CD8-positive, alpha-beta memory T cell (primary cell): ENCODE data around the gene SCLY. TPM values are rescaled to one million over a fixed set of nuclear protein-coding genes. Genes with fewer than 3 reads are reported as not detected.
"Not testable (repeated sequence)": the region's sequence is repeated elsewhere in the genome, so short reads cannot be mapped to it uniquely, and the experiment has no call there.

Source experiments
- CTCF ChIA-PET: fragments of 350-600 bp; sonication (Branson Sonifier 250); formaldehyde crosslinking; loops from one replicate; lab custom pipeline; 2021; ENCODE audit warnings: antibody characterized with exemption; lab: Charles Lee
- POLR2A ChIA-PET: fragments of 350-600 bp; sonication (Branson Sonifier 250); formaldehyde crosslinking; loops from one replicate; lab custom pipeline; 2021; ENCODE audit warnings: antibody characterized with exemption; lab: Charles Lee
- DNase-seq, 5 donors: peaks; one replicate each; pipeline versions ENCODE4 v3.0.0 to v3.0.0-alpha.2; 2020 to 2022; ENCODE audit warnings: mixed read lengths in 1 of 5
- H3K27ac ChIP-seq: one replicate; pipeline ENCODE4 v1.7.0; 2013; ENCODE audit warnings: low read depth, mild to moderate bottlenecking, low read length, moderate library complexity
- H3K27me3 ChIP-seq: 2 replicates; pipeline ENCODE4 v1.7.0; 2013; ENCODE audit warnings: low read length, mild to moderate bottlenecking; ENCODE audit not compliant: insufficient read depth, poor library complexity, severe bottlenecking
- H3K36me3 ChIP-seq: 2 replicates; pipeline ENCODE4 v1.7.0; 2013; ENCODE audit warnings: mild to moderate bottlenecking, low read length, moderate library complexity; ENCODE audit not compliant: insufficient read depth
- H3K4me1 ChIP-seq: 2 replicates; pipeline ENCODE4 v1.7.0; 2013; ENCODE audit warnings: mild to moderate bottlenecking, low read length, moderate library complexity; ENCODE audit not compliant: insufficient read depth
- H3K4me3 ChIP-seq: 2 replicates; pipeline ENCODE4 v1.7.0; 2013; ENCODE audit warnings: mild to moderate bottlenecking, low read length
- H3K9me3 ChIP-seq: 2 replicates; pipeline ENCODE4 v1.7.0; 2013; ENCODE audit warnings: mild to moderate bottlenecking, low read length
- H3K27ac Mint-ChIP-seq, 8 donors: one replicate each; pipeline ENCODE4 v1.8.0; 2020 to 2021; ENCODE audit warnings: mixed read lengths in 8 of 8, mild to moderate bottlenecking in 6 of 8, inconsistent platforms in 3 of 8, moderate library complexity in 3 of 8
- H3K27me3 Mint-ChIP-seq, 2 donors: one replicate each; pipeline ENCODE4 v1.8.0; 2020 to 2021; ENCODE audit warnings: mixed read lengths in 2 of 2, mild to moderate bottlenecking in 1 of 2, moderate library complexity in 1 of 2
- H3K36me3 Mint-ChIP-seq, 3 donors: one replicate each; pipeline ENCODE4 v1.8.0; 2020 to 2021; ENCODE audit warnings: mixed read lengths in 3 of 3, inconsistent platforms in 1 of 3, mild to moderate bottlenecking in 1 of 3
- H3K4me1 Mint-ChIP-seq, 3 donors: one replicate each; pipeline ENCODE4 v1.8.0; 2020 to 2021; ENCODE audit warnings: mixed read lengths in 3 of 3, inconsistent platforms in 1 of 3, mild to moderate bottlenecking in 1 of 3
- H3K4me3 Mint-ChIP-seq, 7 donors: one replicate each; pipeline ENCODE4 v1.8.0; 2020 to 2021; ENCODE audit warnings: mixed read lengths in 7 of 7, mild to moderate bottlenecking in 6 of 7, moderate library complexity in 4 of 7, inconsistent platforms in 2 of 7
- H3K9me3 Mint-ChIP-seq, 5 donors: one replicate each; pipeline ENCODE4 v1.8.0; 2020 to 2022; ENCODE audit warnings: mixed read lengths in 5 of 5, mild to moderate bottlenecking in 3 of 5, moderate library complexity in 2 of 5, inconsistent platforms in 1 of 5
- polyA plus RNA-seq: library from polyadenylated mRNA; unstranded; fragments of 300-500 nt; fragmentation: Illumina TruSeq; gene quantifications from one replicate; pipeline ENCODE4 v1.2.3, GENCODE V29; 2021
- total RNA-seq, 2 experiments: library from RNA; stranded (reverse); gene quantifications; one replicate each; pipeline ENCODE4 v1.2.3, GENCODE V29; 2021

Gene SCLY
- total and polyA plus RNA-seq, 3 experiments from 2014 or later = 16.1 to 70.5 (median 64.8) TPM

DNA sequence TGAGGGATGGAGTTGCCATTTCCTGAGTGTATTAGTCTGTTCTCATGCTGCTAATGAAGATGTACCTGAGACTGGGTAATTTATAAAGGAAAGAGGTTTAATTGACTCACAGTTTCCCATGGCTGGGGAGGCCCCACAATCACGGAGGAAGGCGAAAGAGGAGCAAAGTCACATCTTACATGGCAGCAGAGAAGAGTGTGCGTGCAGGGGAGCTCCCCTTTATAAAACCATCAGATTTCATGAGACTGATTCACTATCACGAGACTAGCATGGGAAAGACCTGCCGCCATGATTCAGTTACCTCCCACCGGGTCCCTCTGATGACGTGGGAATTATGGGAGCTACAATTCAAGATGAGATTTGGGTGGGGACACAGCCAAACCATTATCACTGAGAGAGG lies 5.9 kb downstream of the SCLY start:
- H3K4me1 ChIP-seq = peaks cover 38% of the 10 kb centered on the region
- H3K9me3 Mint-ChIP-seq, H3K27ac ChIP-seq, CTCF ChIA-PET, H3K27me3 Mint-ChIP-seq, H3K4me3 Mint-ChIP-seq, H3K27me3 ChIP-seq, H3K9me3 ChIP-seq, POLR2A ChIA-PET, H3K36me3 ChIP-seq, H3K4me3 ChIP-seq, DNase-seq: not testable (repeated sequence)
- H3K27ac Mint-ChIP-seq = peak overlapping the region in 1 of 8 donors; percentile 32
- peaks cover 42 to 78% (median 62%) of the 10 kb centered on the region in 3 donors for H3K4me1 Mint-ChIP-seq
- H3K36me3 Mint-ChIP-seq = peaks cover 8 to 41% (median 12%) of the 10 kb centered on the region in 3 donors

DNA sequence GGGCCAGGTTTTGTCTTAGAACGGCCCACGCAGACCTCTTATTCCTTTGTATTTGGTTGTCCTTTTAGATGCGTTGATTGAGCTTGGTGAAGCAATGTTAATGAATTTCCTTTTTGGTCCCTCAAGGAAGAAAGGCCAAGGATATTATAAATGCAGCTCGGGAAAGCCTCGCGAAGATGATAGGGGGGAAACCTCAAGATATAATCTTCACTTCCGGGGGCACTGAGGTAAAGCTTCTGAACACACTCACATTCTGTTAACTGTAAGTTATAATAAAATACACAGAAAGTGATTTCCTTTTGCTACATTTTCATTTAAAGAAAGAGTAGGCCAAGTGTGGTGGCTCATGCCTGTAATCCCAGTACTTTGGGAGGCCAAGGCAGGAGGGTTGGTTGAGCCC lies 7.1 kb downstream of the SCLY start:
- Histone ChIP-seq H3K36me3 (peaks cover 6% of the 10 kb centered on the region), H3K4me1 (peaks cover 33% of the 10 kb centered on the region), H3K9me3 (no peaks in the 10 kb centered on the region), H3K27ac (no peak overlapping the region), H3K4me3 (no peak overlapping the region), H3K27me3 (no peaks in the 10 kb centered on the region)
- H3K4me1 Mint-ChIP-seq = peaks cover 35 to 79% (median 65%) of the 10 kb centered on the region in 3 donors
- ChIA-PET POLR2A (no interaction called here), CTCF (interaction anchor here (0.9 kb wide), 1 partner anchor 139 kb away, joined by 3 read pairs; no protein-coding TSS in a partner anchor)
- no peaks in the 10 kb centered on the region for H3K9me3 Mint-ChIP-seq
- peak in 1 of 5 donors; percentile 20 for DNase-seq
- H3K27ac Mint-ChIP-seq = peak overlapping the region in 7 of 8 donors; percentile 9 to 74 (median 61)
- peaks cover 12 to 53% (median 19%) of the 10 kb centered on the region in 3 donors for H3K36me3 Mint-ChIP-seq
- no peaks in the 10 kb centered on the region for H3K27me3 Mint-ChIP-seq
- peak overlapping the region in 5 of 7 donors; percentile 4 to 52 (median 20) for H3K4me3 Mint-ChIP-seq

DNA sequence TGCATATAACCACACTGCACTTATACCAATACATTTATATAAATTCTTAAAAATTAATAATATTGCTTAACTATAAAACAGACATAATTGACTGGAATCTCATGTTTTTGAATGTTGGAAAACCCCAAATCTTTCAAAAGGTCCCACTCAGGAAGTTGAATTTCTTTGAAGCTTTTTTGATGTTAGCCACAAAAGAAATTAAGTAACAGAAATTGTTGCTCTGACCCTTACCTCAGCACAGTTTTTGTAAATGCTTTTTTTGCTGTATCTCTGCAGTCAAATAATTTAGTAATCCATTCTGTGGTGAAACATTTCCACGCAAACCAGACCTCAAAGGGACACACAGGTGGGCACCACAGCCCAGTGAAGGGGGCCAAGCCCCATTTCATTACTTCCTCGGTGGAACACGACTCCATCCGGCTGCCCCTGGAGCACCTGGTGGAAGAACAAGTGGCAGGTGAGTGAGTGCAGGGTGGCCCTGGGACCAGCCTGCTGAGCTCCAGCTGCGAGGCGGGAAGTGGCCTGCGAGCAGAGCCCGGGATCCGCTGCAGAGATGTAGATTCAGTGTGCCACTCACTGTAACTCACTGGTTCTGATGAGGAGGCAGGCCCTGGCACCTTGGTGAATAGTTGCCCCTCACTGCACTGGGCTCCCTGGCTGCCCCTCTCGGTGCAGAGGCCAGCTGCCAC lies 8.4 kb downstream of the SCLY start:
- Mint-ChIP-seq H3K27ac (peak overlapping the region; percentile 68 to 92 (median 85)), H3K4me1 (peaks cover 35 to 70% (median 62%) of the 10 kb centered on the region in 3 donors), H3K9me3 (no peaks in the 10 kb centered on the region), H3K4me3 (peak overlapping the region; percentile 33 to 76 (median 71)), H3K27me3 (no peaks in the 10 kb centered on the region), H3K36me3 (peaks cover 14 to 60% (median 21%) of the 10 kb centered on the region in 3 donors)
- H3K4me3 ChIP-seq = no peak overlapping the region
- no peaks in the 10 kb centered on the region for H3K27me3 ChIP-seq
- ChIA-PET CTCF (no interaction called here), POLR2A (interaction anchor here (1.0 kb wide), 1 partner anchor 8 kb away, joined by 4 read pairs; the partner anchor contains the start of gene SCLY)
- no peak overlapping the region for H3K27ac ChIP-seq
- H3K9me3 ChIP-seq = no peaks in the 10 kb centered on the region
- H3K36me3 ChIP-seq = peaks cover 6% of the 10 kb centered on the region
- DNase-seq = peak in 2 of 5 donors; percentile 26 to 33
- peaks cover 33% of the 10 kb centered on the region for H3K4me1 ChIP-seq

DNA sequence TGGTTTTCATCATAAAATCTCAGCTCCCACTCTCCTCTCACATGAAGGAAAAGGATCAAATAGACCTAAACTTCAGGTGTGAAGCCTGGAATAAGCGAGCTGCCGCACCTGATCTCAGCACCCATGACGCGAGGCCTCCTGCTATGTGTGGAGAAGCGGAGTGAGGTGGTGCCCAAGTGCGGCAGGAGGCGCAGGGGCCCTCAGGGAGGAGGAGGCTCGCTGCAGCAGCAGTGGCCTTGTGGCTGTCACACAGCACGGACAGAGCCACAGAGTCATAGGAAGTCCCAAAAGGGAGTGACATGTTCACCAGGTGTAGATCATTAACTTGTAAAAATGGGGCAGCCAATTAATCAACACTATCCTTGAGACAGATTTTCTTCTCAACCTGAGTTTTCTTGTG lies 9.1 kb downstream of the SCLY start:
- H3K27ac ChIP-seq = no peak overlapping the region
- H3K27ac Mint-ChIP-seq = peak overlapping the region in 7 of 8 donors; percentile 25 to 92 (median 86)

DNA sequence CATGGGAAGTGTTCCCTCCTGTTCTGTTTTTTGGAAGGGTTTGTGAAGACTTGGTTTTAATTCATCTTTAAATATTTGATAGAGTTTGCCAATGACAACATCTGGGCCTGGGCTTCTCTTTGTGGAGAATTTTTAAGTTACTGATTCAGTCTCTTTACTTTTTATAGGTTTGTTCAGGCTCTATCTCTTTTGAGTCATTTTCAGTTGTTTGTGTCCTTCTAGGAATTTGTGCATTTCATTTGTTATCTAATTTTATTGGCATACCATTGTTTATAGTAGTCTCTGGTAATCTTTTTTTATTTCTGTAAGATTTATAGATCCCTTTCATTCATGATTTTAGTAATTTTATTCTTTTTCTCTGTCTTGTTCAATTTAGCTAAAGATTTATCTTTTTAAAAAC lies 14.6 kb downstream of the SCLY start:
- Mint-ChIP-seq H3K9me3 (no peaks in the 10 kb centered on the region), H3K36me3 (peaks cover 18 to 55% (median 25%) of the 10 kb centered on the region in 3 donors), H3K27ac (peak overlapping the region in 3 of 8 donors; percentile 3 to 13 (median 6)), H3K4me3 (no peak overlapping the region), H3K4me1 (peaks cover 2 to 29% (median 18%) of the 10 kb centered on the region in 3 donors), H3K27me3 (no peaks in the 10 kb centered on the region)
- Histone ChIP-seq H3K9me3 (no peaks in the 10 kb centered on the region), H3K4me3 (no peak overlapping the region), H3K27me3 (no peaks in the 10 kb centered on the region), H3K4me1 (peaks cover 5% of the 10 kb centered on the region), H3K27ac (no peak overlapping the region), H3K36me3 (peaks cover under 1% of the 10 kb centered on the region)
- ChIA-PET POLR2A (no interaction called here), CTCF (no interaction called here)
- no peak for DNase-seq

More for the DNA sequence above, 9.1 kb downstream of the SCLY start:
- no peak for DNase-seq
- Mint-ChIP-seq H3K9me3 (no peaks in the 10 kb centered on the region), H3K36me3 (peaks cover 14 to 58% (median 24%) of the 10 kb centered on the region in 3 donors), H3K27me3 (no peaks in the 10 kb centered on the region), H3K4me3 (peak overlapping the region in 4 of 7 donors; percentile 41 to 76 (median 70)), H3K4me1 (peaks cover 35 to 69% (median 58%) of the 10 kb centered on the region in 3 donors)
- Histone ChIP-seq H3K27me3 (no peaks in the 10 kb centered on the region), H3K36me3 (peaks cover 6% of the 10 kb centered on the region), H3K9me3 (no peaks in the 10 kb centered on the region), H3K4me1 (peaks cover 33% of the 10 kb centered on the region), H3K4me3 (no peak overlapping the region)
- POLR2A ChIA-PET = no interaction called here
- CTCF ChIA-PET = no interaction called here

DNA sequence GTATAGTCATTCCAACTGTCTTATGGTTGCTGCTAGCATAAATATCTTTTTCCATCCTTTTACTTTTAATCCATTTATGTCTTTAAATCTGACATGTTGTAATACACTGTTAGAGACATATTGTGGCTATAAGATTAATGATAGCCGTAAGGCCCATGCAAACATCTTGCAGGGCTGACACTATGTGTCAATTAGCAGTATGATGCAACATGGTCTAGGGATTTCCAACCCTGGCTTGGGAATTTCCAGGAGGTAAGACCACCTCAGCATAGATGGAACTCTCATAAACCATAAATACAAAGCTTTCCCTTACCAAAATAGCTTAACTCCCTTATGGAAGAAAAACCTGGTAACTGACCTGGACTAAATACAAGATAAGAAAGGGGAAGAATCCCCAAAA lies 16.5 kb downstream of the SCLY start:
- Mint-ChIP-seq H3K36me3 (peaks cover 29 to 67% (median 29%) of the 10 kb centered on the region in 3 donors), H3K27ac (no peak overlapping the region), H3K9me3 (no peaks in the 10 kb centered on the region), H3K4me3 (no peak overlapping the region), H3K27me3 (no peaks in the 10 kb centered on the region), H3K4me1 (peaks cover 0 to 17% (median 8%) of the 10 kb centered on the region in 3 donors)
- no peaks in the 10 kb centered on the region for H3K9me3 ChIP-seq
- no peaks in the 10 kb centered on the region for H3K27me3 ChIP-seq
- no peaks in the 10 kb centered on the region for H3K4me1 ChIP-seq
- peaks cover 13% of the 10 kb centered on the region for H3K36me3 ChIP-seq
- no peak for DNase-seq
- ChIA-PET CTCF (no interaction called here), POLR2A (no interaction called here)
- H3K4me3 ChIP-seq = no peak overlapping the region
- H3K27ac ChIP-seq = no peak overlapping the region

DNA sequence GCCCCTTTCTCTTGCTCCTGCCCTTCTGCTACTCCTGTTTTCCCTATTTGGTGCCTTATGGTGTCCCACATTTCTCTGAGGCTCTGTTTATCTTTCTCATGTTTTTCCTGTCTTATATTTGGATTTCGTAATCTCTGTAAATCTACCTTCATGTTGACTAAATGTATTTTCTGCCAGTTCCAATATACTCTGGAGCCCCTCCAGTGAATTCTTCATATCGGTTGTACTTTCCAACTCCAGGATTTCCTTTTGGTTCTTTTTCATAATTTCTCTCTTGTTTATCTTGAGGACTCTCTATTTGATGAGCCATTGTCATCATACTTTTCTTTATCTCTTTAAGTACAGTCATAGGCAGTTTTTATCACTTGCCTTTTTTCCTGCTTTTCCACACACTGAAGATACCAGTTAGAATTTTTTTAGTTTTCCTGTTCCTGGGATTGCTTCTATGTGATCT lies 19.1 kb downstream of the SCLY start:
- H3K27me3 ChIP-seq = no peaks in the 10 kb centered on the region
- ChIA-PET CTCF (no interaction called here), POLR2A (no interaction called here)
- Mint-ChIP-seq H3K27me3 (no peaks in the 10 kb centered on the region), H3K27ac (no peak overlapping the region), H3K9me3 (no peaks in the 10 kb centered on the region), H3K4me1 (peaks cover 0 to 5% (median 0%) of the 10 kb centered on the region in 3 donors), H3K36me3 (peaks cover 25 to 68% (median 29%) of the 10 kb centered on the region in 3 donors), H3K4me3 (no peak overlapping the region)
- peaks cover 30% of the 10 kb centered on the region for H3K36me3 ChIP-seq
- DNase-seq = no peak
- H3K27ac ChIP-seq = no peak overlapping the region
- H3K4me3 ChIP-seq = no peak overlapping the region
- no peaks in the 10 kb centered on the region for H3K9me3 ChIP-seq
- no peaks in the 10 kb centered on the region for H3K4me1 ChIP-seq

DNA sequence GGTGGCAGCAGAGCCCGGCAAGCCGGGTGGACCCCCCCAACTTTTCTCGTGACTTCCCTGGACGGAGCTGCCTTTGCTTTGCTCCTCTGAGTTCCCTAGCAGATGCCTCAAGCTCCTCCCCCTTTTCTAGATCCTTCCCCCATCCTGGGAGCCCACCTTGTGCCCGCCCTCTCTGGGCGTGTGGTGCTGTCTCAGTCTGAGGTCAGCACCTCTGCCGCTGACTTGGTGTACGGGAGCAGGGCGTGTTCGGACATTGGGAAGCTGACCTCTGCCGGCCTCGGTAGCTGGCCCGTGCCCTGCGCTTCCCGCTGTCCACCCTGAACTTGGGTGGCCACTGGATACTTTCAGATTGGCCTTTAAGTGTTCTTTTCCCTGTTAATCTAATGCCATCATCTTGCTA lies 19.7 kb downstream of the SCLY start:
- Mint-ChIP-seq H3K27ac (peak overlapping the region in 1 of 8 donors; percentile 81), H3K4me1 (no peaks in the 10 kb centered on the region), H3K36me3 (peaks cover 26 to 67% (median 33%) of the 10 kb centered on the region in 3 donors), H3K4me3 (no peak overlapping the region), H3K9me3 (no peaks in the 10 kb centered on the region), H3K27me3 (no peaks in the 10 kb centered on the region)
- CTCF ChIA-PET = no interaction called here
- Histone ChIP-seq H3K4me1 (no peaks in the 10 kb centered on the region), H3K27me3 (no peaks in the 10 kb centered on the region), H3K4me3 (no peak overlapping the region), H3K36me3 (peaks cover 30% of the 10 kb centered on the region), H3K9me3 (no peaks in the 10 kb centered on the region), H3K27ac (no peak overlapping the region)
- DNase-seq = no peak
- POLR2A ChIA-PET = no interaction called here
